Measurements from ENCODE around the gene KIF19.

Gene KIF19

GRCh38 chr17:74303305-74303704 lies 22.7 kb upstream of the KIF19 start:
- DNase-seq, result no peak

GRCh38 chr17:74304184-74304583 lies 21.8 kb upstream of the KIF19 start:
- no peak for DNase-seq

- DNase-seq, result peak in 12 of 56 donors; percentile 2 to 69 (median 30)
Measured at GRCh38 chr17:74305865-74306654, 20.0 kb upstream of the KIF19 start.

- DNase-seq, result peak in 1 of 56 donors; percentile 5
Measured at GRCh38 chr17:74307984-74308773, 17.8 kb upstream of the KIF19 start.

DNA sequence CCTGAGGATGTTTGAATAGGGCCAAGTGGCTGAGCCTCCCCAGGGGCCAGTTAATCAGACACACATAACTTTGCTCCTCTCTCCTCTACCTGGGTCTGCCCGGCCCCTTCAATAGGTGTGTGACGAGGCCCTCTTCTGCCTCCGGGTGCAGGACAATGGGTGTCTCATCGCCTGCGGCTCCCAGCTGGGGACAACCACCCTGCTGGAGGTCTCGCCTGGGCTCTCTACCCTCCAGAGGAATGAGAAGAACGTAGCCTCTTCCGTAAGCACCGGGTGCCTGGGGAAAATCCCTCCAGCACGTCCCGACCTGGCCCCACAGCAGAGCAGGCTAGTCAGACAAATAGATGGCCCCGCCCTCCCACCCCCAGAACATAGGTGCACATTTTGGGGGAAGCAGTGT lies 16.1 kb upstream of the KIF19 start:
- DNase-seq, result no peak

DNA sequence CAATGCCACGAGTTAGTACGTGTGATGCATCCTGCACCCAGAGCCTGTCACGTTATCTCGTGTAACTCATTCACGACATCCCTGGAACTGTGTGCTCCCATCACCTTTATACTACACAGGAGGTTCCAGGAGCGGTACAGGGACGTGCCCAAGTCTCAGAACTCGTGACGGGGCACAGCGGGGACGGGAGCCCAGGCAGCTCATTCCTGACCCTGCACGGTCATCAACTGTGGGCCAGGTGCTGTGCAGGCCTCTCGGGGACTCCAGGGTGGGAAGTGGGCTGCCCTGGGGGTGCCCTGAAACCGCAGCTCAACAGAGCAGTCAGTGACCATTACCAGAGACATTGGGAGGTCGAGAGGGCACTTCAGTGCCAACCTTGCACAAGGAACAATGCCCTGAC lies 11.1 kb upstream of the KIF19 start:
- DNase-seq, result no peak

DNA sequence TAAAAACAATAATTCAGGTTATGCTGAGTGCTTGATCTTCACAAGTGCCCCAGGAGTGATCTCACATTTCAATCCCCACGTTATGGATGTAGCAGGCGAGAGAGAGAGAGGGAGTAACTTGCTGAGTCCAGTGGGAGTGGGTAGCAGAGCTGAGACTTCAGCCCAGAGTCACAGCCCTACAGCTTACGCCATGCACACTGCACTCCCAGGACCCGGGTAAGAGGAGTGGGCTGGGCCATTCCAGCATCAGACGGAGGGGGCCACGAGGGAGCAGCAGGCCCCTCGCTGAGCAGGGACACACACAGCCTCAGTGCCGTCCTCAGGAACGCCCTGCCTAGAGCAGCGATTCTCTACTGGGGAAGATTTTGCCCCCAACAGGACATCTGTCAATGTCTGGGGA lies 9.8 kb upstream of the KIF19 start:
- DNase-seq, result no peak

DNA sequence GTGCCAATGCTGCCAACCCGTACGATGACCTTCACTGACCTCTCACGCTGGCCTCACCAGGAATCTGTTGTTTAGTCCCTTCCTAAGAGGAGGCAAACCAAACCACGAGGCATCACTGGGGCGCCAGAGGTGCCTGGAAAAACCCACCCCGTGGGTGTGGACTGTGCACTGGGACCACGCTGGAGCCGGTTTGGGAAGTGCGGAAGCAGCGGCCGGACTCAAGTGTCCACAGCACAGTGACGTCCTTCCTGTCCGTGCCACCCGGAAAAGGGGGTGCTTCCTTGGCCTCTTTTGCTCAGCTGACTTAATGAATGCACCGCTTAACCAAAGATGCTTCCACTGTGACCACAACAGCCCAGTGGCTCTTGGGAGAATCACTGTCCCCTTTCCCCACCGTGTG lies 9.0 kb upstream of the KIF19 start:
- no peak for DNase-seq

DNA sequence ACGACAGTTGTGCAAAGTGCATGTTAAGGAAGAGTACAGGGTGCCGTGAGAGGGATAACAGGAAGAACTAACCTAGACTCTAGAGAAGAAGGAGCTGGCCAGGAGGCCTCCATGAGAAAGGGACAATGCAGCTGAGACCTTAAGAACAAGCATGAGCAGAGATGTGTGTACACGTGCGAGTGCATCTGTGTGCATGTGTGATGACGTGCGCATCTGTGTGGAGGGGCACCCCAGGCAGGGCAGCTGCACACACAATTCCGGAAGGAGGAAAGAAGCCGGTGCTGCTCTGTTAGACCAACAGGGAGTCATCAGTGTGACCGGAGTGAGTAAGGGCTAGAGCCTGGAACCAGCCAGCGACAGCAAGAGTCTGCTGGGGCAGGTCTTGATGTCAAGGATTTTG lies 7.6 kb upstream of the KIF19 start:
- no peak for DNase-seq

DNA sequence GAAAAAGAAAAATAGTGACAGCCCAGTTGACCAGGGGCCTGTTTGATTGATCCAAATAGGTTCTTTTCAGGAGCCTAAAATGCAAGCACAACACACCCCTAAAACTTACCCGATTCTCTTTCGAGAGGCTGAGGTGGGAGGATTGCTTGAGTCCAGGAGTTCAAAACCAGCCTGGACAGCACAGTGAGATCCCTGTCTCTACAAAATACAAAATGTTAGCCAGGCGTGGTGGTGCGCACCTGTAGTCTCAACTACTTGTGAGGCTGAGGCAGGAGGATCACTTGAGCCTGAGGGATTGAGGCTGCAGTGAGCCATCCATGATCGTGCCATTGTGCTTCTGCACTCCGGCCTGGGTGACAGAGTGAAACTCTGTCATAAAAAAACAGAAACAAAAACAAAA lies 1.5 kb upstream of the KIF19 start:
- DNase-seq, result no peak

DNA sequence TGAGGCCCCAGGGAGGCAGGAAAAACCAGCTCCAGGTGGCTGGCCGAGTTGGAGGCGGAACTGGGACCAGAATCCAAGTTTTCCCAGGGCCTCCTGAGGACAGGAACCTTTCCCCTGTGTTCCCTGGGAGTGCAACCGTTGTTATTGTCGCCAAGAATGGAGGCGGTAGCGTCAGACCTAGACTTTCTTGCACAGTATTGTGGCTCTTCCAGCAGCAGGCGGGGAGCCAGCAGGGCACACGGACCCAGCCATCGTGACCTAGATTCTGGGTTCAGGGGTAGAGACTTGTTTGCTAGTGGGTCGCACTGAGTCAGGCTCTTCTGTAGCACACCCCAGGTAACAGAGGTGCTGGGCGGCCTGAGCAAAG lies 667 bp upstream of the KIF19 start:
- DNase-seq, result peak in 12 of 56 donors; percentile 13 to 62 (median 24)

DNA sequence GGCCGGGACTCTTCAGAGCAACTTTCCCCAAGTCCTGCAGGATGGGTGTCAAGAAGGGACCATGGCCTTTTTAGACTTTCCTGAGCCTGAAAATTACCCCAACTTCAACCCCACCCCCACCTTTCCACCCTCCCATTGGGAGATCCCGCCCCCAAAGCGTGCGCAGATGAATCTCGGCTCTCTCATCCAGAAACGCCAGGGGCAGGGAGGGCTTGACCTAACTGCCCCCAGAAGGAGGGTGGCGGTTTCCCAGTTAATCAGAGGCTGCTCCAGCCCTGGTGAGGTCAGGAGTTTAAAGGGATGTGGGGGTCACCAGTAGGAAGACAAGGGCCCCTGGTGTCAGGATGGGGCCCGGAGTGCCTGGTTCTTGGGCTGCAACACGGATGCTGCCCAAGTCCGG lies 480 bp downstream of the KIF19 start:
- no peak for DNase-seq

DNA sequence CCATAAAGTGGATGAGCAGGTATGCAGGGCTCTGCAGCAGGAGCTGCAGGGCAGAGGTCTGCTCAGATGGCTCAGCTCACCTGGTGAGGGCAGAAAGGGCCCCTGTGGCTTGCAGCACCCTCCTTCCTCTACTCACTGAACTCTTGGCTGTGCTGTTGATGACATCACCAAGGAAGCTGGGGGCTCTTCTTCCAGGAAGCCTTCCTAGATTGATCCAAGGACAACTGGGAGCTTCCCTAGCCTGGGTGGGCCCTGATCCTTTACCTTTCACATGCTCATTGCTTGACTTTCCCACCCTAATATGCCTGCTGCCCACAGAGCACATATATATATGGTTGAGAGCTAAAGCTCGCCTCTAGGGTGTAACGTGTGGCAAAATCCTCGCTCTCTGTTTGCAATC lies 2.5 kb downstream of the KIF19 start:
- no peak for DNase-seq

DNA sequence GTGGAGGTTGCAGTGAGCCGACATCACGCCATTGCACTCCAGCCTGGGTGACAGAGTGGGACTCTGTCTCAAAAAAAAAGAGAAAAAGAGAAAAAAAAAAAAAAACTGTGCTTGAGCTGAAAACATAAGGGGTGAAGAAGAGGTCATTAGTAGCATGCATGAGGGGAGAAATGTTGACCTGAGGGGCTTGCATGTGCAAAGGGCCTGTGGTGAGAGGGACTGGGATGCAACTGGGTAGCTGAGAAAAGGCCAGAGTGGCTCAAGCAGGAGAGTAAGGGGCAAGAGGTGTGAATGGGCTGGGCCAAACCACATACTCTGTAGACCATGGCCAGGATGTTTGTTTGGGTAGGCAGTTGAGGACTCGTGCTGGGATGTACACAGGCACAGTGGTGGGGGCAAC lies 3.4 kb downstream of the KIF19 start:
- DNase-seq, result no peak

GRCh38 chr17:74330446-74330845 lies 4.4 kb downstream of the KIF19 start:
- peak in 38 of 56 donors; percentile 13 to 81 (median 46) for DNase-seq

- DNase-seq, result no peak
Measured at GRCh38 chr17:74332017-74332650, 6.1 kb downstream of the KIF19 start.

- no peak for DNase-seq
Measured at GRCh38 chr17:74332763-74333283, 6.8 kb downstream of the KIF19 start.

DNA sequence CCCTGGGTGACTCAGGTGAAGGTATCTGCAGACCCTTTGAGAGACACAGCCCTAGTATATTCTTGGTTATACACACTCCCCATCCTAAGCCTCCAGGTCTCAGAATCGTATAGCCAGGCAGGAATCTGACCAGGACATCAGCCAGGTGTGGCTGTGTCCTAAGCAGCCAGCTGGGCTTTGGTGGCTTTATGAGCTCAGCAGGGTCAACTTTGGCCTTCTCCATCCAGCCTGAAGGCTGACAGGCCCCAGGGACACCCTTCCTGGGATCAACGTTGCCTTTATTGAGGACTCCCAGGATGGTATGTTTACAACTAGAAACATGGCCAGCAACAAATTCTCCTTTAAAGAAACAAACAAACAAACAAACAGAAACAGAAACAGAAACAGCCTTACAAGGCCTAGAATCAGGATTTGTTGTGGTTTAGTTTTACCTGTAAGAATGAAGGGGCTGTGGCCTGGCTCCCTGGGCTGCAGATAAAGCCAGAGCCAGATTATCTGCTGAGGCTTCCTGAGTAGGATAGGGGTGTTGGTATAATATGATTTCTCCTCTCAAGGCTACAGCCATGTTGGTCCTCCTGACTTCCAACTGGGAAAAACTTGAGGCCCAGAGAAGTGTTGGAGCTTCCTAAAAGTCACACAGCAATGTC lies 8.5 kb downstream of the KIF19 start:
- DNase-seq, result no peak

DNA sequence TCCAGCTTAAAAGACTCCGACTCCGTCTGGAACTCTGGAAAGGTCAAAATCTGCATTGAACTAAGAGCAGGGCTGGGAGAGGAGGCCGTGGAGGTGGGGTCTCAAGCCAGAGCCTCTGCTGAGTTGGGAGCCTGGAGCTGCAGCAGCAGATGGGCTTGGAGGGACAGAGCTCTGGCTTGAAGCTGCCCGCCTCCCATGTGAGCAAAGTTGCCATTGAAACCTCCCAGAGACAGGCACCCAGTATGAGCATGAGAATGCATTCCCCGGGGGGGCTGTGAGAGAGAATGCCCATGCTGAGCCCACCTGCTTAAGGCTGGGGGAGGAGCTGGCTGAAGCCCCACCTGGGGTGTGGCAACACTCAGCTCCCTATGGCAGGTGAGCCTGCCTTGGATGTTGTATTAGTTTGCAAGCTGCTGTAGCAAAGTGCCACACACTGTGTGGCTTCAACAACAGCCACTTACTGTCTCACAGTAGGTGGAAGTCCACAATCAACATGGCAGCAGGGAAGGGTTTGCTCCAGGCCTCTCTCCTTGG lies 9.6 kb downstream of the KIF19 start:
- no peak for DNase-seq

DNA sequence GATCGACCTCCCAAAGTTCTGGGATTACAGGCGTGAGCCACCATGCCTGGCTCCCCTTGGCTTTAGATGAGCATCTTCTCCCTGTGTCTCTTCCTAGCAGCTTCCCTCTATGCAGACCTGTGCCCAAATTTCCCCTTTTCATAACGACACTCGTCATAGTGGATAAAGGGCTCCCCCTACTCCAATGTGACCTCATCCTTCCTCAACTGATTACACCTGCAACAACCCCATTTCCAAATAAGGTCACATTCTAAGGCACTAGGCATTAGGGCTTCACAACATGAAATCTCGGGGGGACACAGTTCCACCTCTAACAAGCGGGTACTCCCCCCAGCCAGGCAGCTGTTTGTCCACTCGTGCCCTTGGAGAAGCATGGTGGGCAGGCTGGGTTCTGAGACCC lies 10.3 kb downstream of the KIF19 start:
- no peak for DNase-seq

GRCh38 chr17:74337834-74338500 lies 11.9 kb downstream of the KIF19 start:
- DNase-seq, result peak in 47 of 56 donors; percentile 19 to 86 (median 64)
